A549 treated with ZK216348 at 1 μM for 4 hours (cell line): Measurements from ENCODE around the gene MGAM2. TPM values are rescaled to one million over a fixed set of nuclear protein-coding genes. Genes with fewer than 3 reads are reported as not detected.

Experiments
- total RNA-seq: library from RNA; stranded (reverse); fragments of 200-300 nt; extraction: Qiagen RNA extraction; gene quantifications from 5 replicates; pipeline ENCODE4 v1.2.3, GENCODE V29; 2022; ENCODE audit warnings: low read depth

Gene MGAM2
- not detected in 5 replicates for total RNA-seq

GRCh38 chr7:142111499-142111898, at the start of gene MGAM2:
Gene MGAM2, plus strand, starts transcription at chr7:142111718. Its CDS starts 5,156 bp downstream, at chr7:142116874.

DNA sequence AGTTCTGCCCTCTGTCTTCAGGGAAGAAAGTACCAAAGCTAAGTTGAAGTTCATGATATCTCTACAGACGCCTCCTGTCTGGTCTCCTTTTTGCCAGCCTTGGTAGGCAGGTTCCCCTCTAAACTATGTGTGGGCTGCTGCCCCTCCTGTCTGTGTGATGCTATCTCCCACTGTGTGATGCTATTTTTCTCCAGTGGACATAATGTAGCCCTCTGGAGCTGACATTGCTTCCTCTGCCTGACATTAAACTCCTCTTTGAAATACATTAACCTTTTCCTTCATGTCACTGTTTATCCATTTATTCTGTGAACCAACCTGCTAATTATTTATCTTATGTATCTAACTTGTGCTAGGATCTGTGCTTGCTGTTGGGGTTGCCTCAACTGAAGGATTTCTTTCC, 146.4 kb downstream of the MGAM2 start, which contains the start of gene PRSS58:
Gene PRSS58, minus strand, starts transcription at position 101 of the 400 bp plus-strand sequence. CDS start 351 bp downstream, outside the sequence.

Other genes starting within 250 kb of the MGAM2 start
- not detected in 5 replicates for gene OR9A4, start 195.3 kb upstream of the MGAM2 start, total RNA-seq
- not detected in 5 replicates for gene CLEC5A, start 164.7 kb upstream of the MGAM2 start, total RNA-seq
- gene TAS2R38, start 137.9 kb upstream of the MGAM2 start, total RNA-seq: not detected in 5 replicates
- 0.33 to 0.67 TPM (median 0.53 TPM) in 5 replicates for gene MGAM, start 115.8 kb upstream of the MGAM2 start, total RNA-seq
- gene PRSS58, start 146.3 kb downstream of the MGAM2 start, total RNA-seq: not detected in 5 replicates